ENCODE results near the gene SPEG.

DNA sequence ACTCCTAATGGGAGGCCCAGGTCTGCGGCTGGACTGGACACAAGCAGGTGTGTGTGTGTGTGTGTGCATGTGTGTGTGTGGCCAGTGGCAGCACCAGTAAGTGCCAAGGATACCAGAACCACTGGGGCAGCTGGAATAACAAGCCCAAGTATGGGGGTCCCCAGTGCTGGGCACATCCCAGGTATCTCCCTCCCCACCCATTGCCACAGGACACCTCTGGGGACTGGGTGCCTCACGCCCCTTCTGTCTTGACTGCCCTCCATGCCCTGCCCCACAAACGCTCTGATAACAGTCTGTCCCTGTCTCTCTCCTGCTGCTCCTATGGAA is 9.0 kb downstream of the SPEG start:
- TF ChIP-seq, protein P1, sequence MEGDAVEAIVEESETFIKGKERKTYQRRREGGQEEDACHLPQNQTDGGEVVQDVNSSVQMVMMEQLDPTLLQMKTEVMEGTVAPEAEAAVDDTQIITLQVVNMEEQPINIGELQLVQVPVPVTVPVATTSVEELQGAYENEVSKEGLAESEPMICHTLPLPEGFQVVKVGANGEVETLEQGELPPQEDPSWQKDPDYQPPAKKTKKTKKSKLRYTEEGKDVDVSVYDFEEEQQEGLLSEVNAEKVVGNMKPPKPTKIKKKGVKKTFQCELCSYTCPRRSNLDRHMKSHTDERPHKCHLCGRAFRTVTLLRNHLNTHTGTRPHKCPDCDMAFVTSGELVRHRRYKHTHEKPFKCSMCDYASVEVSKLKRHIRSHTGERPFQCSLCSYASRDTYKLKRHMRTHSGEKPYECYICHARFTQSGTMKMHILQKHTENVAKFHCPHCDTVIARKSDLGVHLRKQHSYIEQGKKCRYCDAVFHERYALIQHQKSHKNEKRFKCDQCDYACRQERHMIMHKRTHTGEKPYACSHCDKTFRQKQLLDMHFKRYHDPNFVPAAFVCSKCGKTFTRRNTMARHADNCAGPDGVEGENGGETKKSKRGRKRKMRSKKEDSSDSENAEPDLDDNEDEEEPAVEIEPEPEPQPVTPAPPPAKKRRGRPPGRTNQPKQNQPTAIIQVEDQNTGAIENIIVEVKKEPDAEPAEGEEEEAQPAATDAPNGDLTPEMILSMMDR (IDR thresholded peaks at IDR 0.05; ENCODE audit: low read depth, low read length), result no peak
- TF ChIP-seq EZH2phosphoT487 (IDR thresholded peaks at IDR 0.05; ENCODE audit: low read depth), result no peak

All from OCI-LY3 (cell line).